MM.1S (cell line): ENCODE results near the gene SLC9A4.

Source experiments
- DNase-seq: peaks from one replicate; pipeline ENCODE4 v3.0.0-alpha.2; 2015
- H2AFZ ChIP-seq: fragments of 300-600 bp; sonication (generic); 2 replicates; pipeline ENCODE4 v1.6.0; 2016; ENCODE audit warnings: antibody characterized with exemption, low read length
- H3F3A ChIP-seq: fragments of 300-600 bp; sonication (generic); 2 replicates; pipeline ENCODE4 v1.6.1; 2016; ENCODE audit warnings: mild to moderate bottlenecking, antibody characterized with exemption, low read length, moderate library complexity, mixed read lengths; ENCODE audit not compliant: insufficient read depth
- H3K27ac ChIP-seq: fragments of 300-600 bp; sonication (generic); 2 replicates; pipeline ENCODE4 v1.5.1; 2016; ENCODE audit warnings: mild to moderate bottlenecking, low read length
- H3K27me3 ChIP-seq: fragments of 300-600 bp; sonication (generic); replicated peaks from 2 replicates; pipeline ENCODE4 v1.6.0; 2016; ENCODE audit warnings: low read length; ENCODE audit not compliant: insufficient read depth
- H3K36me3 ChIP-seq: fragments of 300-600 bp; sonication (generic); replicated peaks from 2 replicates; pipeline ENCODE4 v1.6.1; 2016; ENCODE audit warnings: mild to moderate bottlenecking, low read length, mixed read lengths; ENCODE audit not compliant: insufficient read depth
- H3K4me1 ChIP-seq: fragments of 300-600 bp; sonication (generic); 2 replicates; pipeline ENCODE4 v1.6.1; 2016; ENCODE audit warnings: low read length, mixed read lengths
- H3K4me2 ChIP-seq: fragments of 300-600 bp; sonication (generic); 2 replicates; pipeline ENCODE4 v1.6.0; 2016; ENCODE audit warnings: low read depth, low read length
- H3K4me3 ChIP-seq: fragments of 300-600 bp; sonication (generic); 2 replicates; pipeline ENCODE4 v1.5.1; 2016; ENCODE audit warnings: low read length, mixed read lengths
- H3K79me2 ChIP-seq: fragments of 300-600 bp; sonication (generic); 2 replicates; pipeline ENCODE4 v1.6.1; 2016; ENCODE audit warnings: mixed run types, low read length, mixed read lengths
- H3K9ac ChIP-seq: fragments of 300-600 bp; sonication (generic); 2 replicates; pipeline ENCODE4 v1.6.1; 2016; ENCODE audit warnings: low read length, mixed read lengths
- H3K9me2 ChIP-seq: fragments of 300-600 bp; sonication (generic); replicated peaks from 2 replicates; pipeline ENCODE4 v1.6.1; 2016; ENCODE audit warnings: mild to moderate bottlenecking, low read length, mixed read lengths; ENCODE audit not compliant: insufficient read depth
- H3K9me3 ChIP-seq: fragments of 300-600 bp; sonication (generic); replicated peaks from 2 replicates; pipeline ENCODE4 v1.6.1; 2016; ENCODE audit warnings: mild to moderate bottlenecking, low read length, mixed read lengths; ENCODE audit not compliant: insufficient read depth
- H4K20me1 ChIP-seq: fragments of 300-600 bp; sonication (generic); 2 replicates; pipeline ENCODE4 v1.6.1; 2016; ENCODE audit warnings: mild to moderate bottlenecking, low read length, moderate library complexity, mixed read lengths; ENCODE audit not compliant: insufficient read depth
- CTCF ChIP-seq: fragments of 300-600 bp; sonication (generic); IDR thresholded peaks from 2 replicates; pipeline ENCODE4 v1.5.1; 2016; ENCODE audit warnings: antibody characterized with exemption, low read length, mixed read lengths
- EZH2 ChIP-seq: fragments of 300-600 bp; sonication (generic); optimal IDR thresholded peaks from 2 replicates; pipeline ENCODE3; 2017; ENCODE audit warnings: low read depth, mild to moderate bottlenecking, antibody characterized with exemption, low read length, mixed read lengths
- EZH2phosphoT487 ChIP-seq: fragments of 300-600 bp; sonication (generic); IDR thresholded peaks from 2 replicates; pipeline ENCODE4 v1.6.1; 2018; ENCODE audit warnings: antibody characterized with exemption, low read length

Gene SLC9A4

GRCh38 chr2:102510791-102511575 is 38.0 kb downstream of the SLC9A4 start:
- DNase-seq, result no peak
- TF ChIP-seq CTCF, result no peak
- no peak for TF ChIP-seq EZH2
- TF ChIP-seq EZH2phosphoT487, result no peak

GRCh38 chr2:102512161-102512560 is 39.1 kb downstream of the SLC9A4 start:
- peaks cover 5% of the 10 kb centered on the region; the same call in 1 of the 2 replicates for H3K4me1 ChIP-seq
- no peaks in the 10 kb centered on the region for H3K79me2 ChIP-seq
- H3K36me3 ChIP-seq, result no peaks in the 10 kb centered on the region
- H3K9me3 ChIP-seq, result no peaks in the 10 kb centered on the region
- TF ChIP-seq EZH2phosphoT487, result no peak
- H3K4me3 ChIP-seq, result no peak overlapping the region
- no peak overlapping the region for H3K9ac ChIP-seq
- H3F3A ChIP-seq, result no peaks in the 10 kb centered on the region
- no peaks in the 10 kb centered on the region for H3K9me2 ChIP-seq
- no peaks in the 10 kb centered on the region for H3K27me3 ChIP-seq
- H4K20me1 ChIP-seq, result no peaks in the 10 kb centered on the region
- H2AFZ ChIP-seq, result no peak overlapping the region
- DNase-seq, result no peak
- H3K27ac ChIP-seq, result no peak overlapping the region
- H3K4me2 ChIP-seq, result no peak overlapping the region

More at GRCh38 chr2:102510791-102511575, 38.0 kb downstream of the SLC9A4 start:
- H3K4me3 ChIP-seq, result no peak overlapping the region
- peaks cover 5% of the 10 kb centered on the region; the same call in 1 of the 2 replicates for H3K4me1 ChIP-seq
- no peaks in the 10 kb centered on the region for H3K36me3 ChIP-seq
- no peaks in the 10 kb centered on the region for H3K9me2 ChIP-seq
- no peaks in the 10 kb centered on the region for H3F3A ChIP-seq
- H3K79me2 ChIP-seq, result no peaks in the 10 kb centered on the region
- H3K9ac ChIP-seq, result no peak overlapping the region
- no peak overlapping the region for H3K27ac ChIP-seq
- no peaks in the 10 kb centered on the region for H4K20me1 ChIP-seq
- H3K9me3 ChIP-seq, result no peaks in the 10 kb centered on the region
- no peak overlapping the region for H2AFZ ChIP-seq
- no peak overlapping the region for H3K4me2 ChIP-seq
- H3K27me3 ChIP-seq, result no peaks in the 10 kb centered on the region

- no peaks in the 10 kb centered on the region for H3K27me3 ChIP-seq
- H3K36me3 ChIP-seq, result no peaks in the 10 kb centered on the region
- no peak overlapping the region for H3K4me2 ChIP-seq
- no peak overlapping the region for H3K4me3 ChIP-seq
- H3K27ac ChIP-seq, result no peak overlapping the region
- TF ChIP-seq EZH2, result no peak
- H3K9me3 ChIP-seq, result no peaks in the 10 kb centered on the region
- no peaks in the 10 kb centered on the region for H3F3A ChIP-seq
- H2AFZ ChIP-seq, result no peak overlapping the region
- peaks cover 5% of the 10 kb centered on the region; the same call in 1 of the 2 replicates for H3K4me1 ChIP-seq
- H3K9ac ChIP-seq, result no peak overlapping the region
- no peaks in the 10 kb centered on the region for H3K79me2 ChIP-seq
- no peak for DNase-seq
- H4K20me1 ChIP-seq, result no peaks in the 10 kb centered on the region
- no peaks in the 10 kb centered on the region for H3K9me2 ChIP-seq
These were observed 40.4 kb downstream of the SLC9A4 start for GRCh38 chr2:102513355-102513939.

GRCh38 chr2:102514061-102514785 is 41.2 kb downstream of the SLC9A4 start:
- no peak overlapping the region for H3K4me2 ChIP-seq
- peaks cover 5% of the 10 kb centered on the region; the same call in 1 of the 2 replicates for H3K4me1 ChIP-seq
- H3K79me2 ChIP-seq, result no peaks in the 10 kb centered on the region
- no peaks in the 10 kb centered on the region for H3F3A ChIP-seq
- no peaks in the 10 kb centered on the region for H3K9me2 ChIP-seq
- DNase-seq, result no peak
- TF ChIP-seq EZH2phosphoT487 (no peak), EZH2 (no peak), CTCF (no peak)
- no peak overlapping the region for H2AFZ ChIP-seq
- no peaks in the 10 kb centered on the region for H4K20me1 ChIP-seq
- H3K9ac ChIP-seq, result no peak overlapping the region
- no peaks in the 10 kb centered on the region for H3K9me3 ChIP-seq
- H3K36me3 ChIP-seq, result no peaks in the 10 kb centered on the region
- H3K27me3 ChIP-seq, result no peaks in the 10 kb centered on the region
- no peak overlapping the region for H3K27ac ChIP-seq
- no peak overlapping the region for H3K4me3 ChIP-seq
